Hematopoietic multipotent progenitor cell treated with erythropoietin and hydrocortisone succinate and interleukin-3 and kit ligand, for 17 days (in vitro differentiated cells): ENCODE data around the gene TEF.
"Not testable (repeated sequence)": the region's sequence is repeated elsewhere in the genome, so short reads cannot be mapped to it uniquely, and the experiment has no call there.

Source experiments
- DNase-seq: peaks from one replicate; pipeline ENCODE4 v3.0.0-alpha.2; 2015; ENCODE audit warnings: low spot score

Gene TEF

GRCh38 chr22:41425660-41426365, 44.1 kb downstream of the TEF start:
- no peak for DNase-seq

- no peak for DNase-seq
Measured at GRCh38 chr22:41429232-41429950, 47.6 kb downstream of the TEF start.

- no peak for DNase-seq
Measured at GRCh38 chr22:41429951-41430332, 48.2 kb downstream of the TEF start.

- no peak for DNase-seq
Measured at GRCh38 chr22:41431656-41432055, 49.9 kb downstream of the TEF start.

GRCh38 chr22:41433480-41433879, 51.7 kb downstream of the TEF start:
- DNase-seq: not testable (repeated sequence)

- not testable (repeated sequence) for DNase-seq
Measured at GRCh38 chr22:41434361-41435003, 52.7 kb downstream of the TEF start.

- DNase-seq: no peak
Measured at GRCh38 chr22:41435560-41435959, 53.8 kb downstream of the TEF start.

GRCh38 chr22:41436322-41437113, 54.8 kb downstream of the TEF start:
- no peak for DNase-seq

GRCh38 chr22:41437198-41437597, 55.5 kb downstream of the TEF start:
- DNase-seq: no peak

- not testable (repeated sequence) for DNase-seq
Measured at GRCh38 chr22:41440511-41440910, 58.8 kb downstream of the TEF start.

GRCh38 chr22:41442240-41442792, 60.6 kb downstream of the TEF start:
- DNase-seq: no peak

- DNase-seq: peak; percentile 90
Measured at GRCh38 chr22:41444360-41445128, 62.8 kb downstream of the TEF start.

GRCh38 chr22:41445129-41446056, 63.7 kb downstream of the TEF start:
- peak; percentile 54 for DNase-seq

- DNase-seq: peak; percentile 48
Measured at GRCh38 chr22:41446057-41446501, 64.3 kb downstream of the TEF start.

- DNase-seq: peak; percentile 94
Measured at GRCh38 chr22:41446639-41447434, 65.1 kb downstream of the TEF start, which contains the start of gene TOB2. Gene TOB2, minus strand, starts transcription at chr22:41446801. Its CDS starts 9,456 bp downstream, at chr22:41437345.

GRCh38 chr22:41447435-41448188, 65.9 kb downstream of the TEF start:
- peak; percentile 65 for DNase-seq

GRCh38 chr22:41448189-41448808, 66.6 kb downstream of the TEF start:
- peak; percentile 89 for DNase-seq
